ENCODE results near the gene PDE4DIP. TPM values are rescaled to one million over a fixed set of nuclear protein-coding genes. Genes with fewer than 3 reads are reported as not detected.
"Not testable (repeated sequence)": the region's sequence is repeated elsewhere in the genome, so short reads cannot be mapped to it uniquely, and the experiment has no call there.

Gene PDE4DIP
- polyA plus RNA-seq, 4 donors, result 31.9 to 50.8 (median 37.1) TPM

- not testable (repeated sequence) for H3K4me1 ChIP-seq (ENCODE audit: control insufficient read depth in 3 of 3, insufficient read depth in 2 of 3, low read depth in 1 of 3, low read length in 2 of 3); H3K27me3 ChIP-seq (ENCODE audit: control insufficient read depth in 3 of 3, insufficient read depth in 3 of 3, low read length in 3 of 3); FAIRE-seq; H3K27ac ChIP-seq (ENCODE audit: low read depth in 1 of 3, low read length in 2 of 3); H3K9me3 ChIP-seq (ENCODE audit: control insufficient read depth in 2 of 2, insufficient read depth in 1 of 2, low read depth in 1 of 2, low read length in 1 of 2); DNase-seq; H3K4me3 ChIP-seq (ENCODE audit: low read depth in 1 of 3, low read length in 3 of 3); H3K36me3 ChIP-seq (ENCODE audit: control insufficient read depth in 3 of 3, insufficient read depth in 2 of 3, low read depth in 1 of 3, low read length in 3 of 3)
- 69 to 90% (median 80%) methylated on average over 4 of the region's 4 CpGs for WGBS, 3 donors
These were observed 169.3 kb downstream of the PDE4DIP start for GRCh38 chr1:149013513-149013912.

- 75 to 84% (median 83%) methylated on average over 3 of the region's 3 CpGs for WGBS, 3 donors
- H3K27ac ChIP-seq (ENCODE audit: low read depth in 1 of 3, low read length in 2 of 3); FAIRE-seq: not testable (repeated sequence)
These were observed 171.3 kb downstream of the PDE4DIP start for GRCh38 chr1:149015522-149015921.

GRCh38 chr1:149016626-149017025, 172.4 kb downstream of the PDE4DIP start:
- not testable (repeated sequence) for H3K27ac ChIP-seq (ENCODE audit: low read depth in 1 of 3, low read length in 2 of 3); H3K36me3 ChIP-seq (ENCODE audit: control insufficient read depth in 3 of 3, insufficient read depth in 2 of 3, low read depth in 1 of 3, low read length in 3 of 3); DNase-seq; H3K9me3 ChIP-seq (ENCODE audit: control insufficient read depth in 2 of 2, insufficient read depth in 1 of 2, low read depth in 1 of 2, low read length in 1 of 2); H3K27me3 ChIP-seq (ENCODE audit: control insufficient read depth in 3 of 3, insufficient read depth in 3 of 3, low read length in 3 of 3); H3K4me1 ChIP-seq (ENCODE audit: control insufficient read depth in 3 of 3, insufficient read depth in 2 of 3, low read depth in 1 of 3, low read length in 2 of 3); FAIRE-seq; H3K4me3 ChIP-seq (ENCODE audit: low read depth in 1 of 3, low read length in 3 of 3)
- WGBS, 3 donors, result 86 to 100% (median 91%) methylated on average over 2 of the region's 2 CpGs

More at GRCh38 chr1:149015522-149015921, 171.3 kb downstream of the PDE4DIP start:
- not testable (repeated sequence) for H3K4me1 ChIP-seq (ENCODE audit: control insufficient read depth in 3 of 3, insufficient read depth in 2 of 3, low read depth in 1 of 3, low read length in 2 of 3); H3K27me3 ChIP-seq (ENCODE audit: control insufficient read depth in 3 of 3, insufficient read depth in 3 of 3, low read length in 3 of 3); H3K4me3 ChIP-seq (ENCODE audit: low read depth in 1 of 3, low read length in 3 of 3); H3K9me3 ChIP-seq (ENCODE audit: control insufficient read depth in 2 of 2, insufficient read depth in 1 of 2, low read depth in 1 of 2, low read length in 1 of 2); H3K36me3 ChIP-seq (ENCODE audit: control insufficient read depth in 3 of 3, insufficient read depth in 2 of 3, low read depth in 1 of 3, low read length in 3 of 3); DNase-seq

GRCh38 chr1:149018577-149018976, 174.3 kb downstream of the PDE4DIP start:
- not testable (repeated sequence) for FAIRE-seq; H3K27ac ChIP-seq (ENCODE audit: low read depth in 1 of 3, low read length in 2 of 3); DNase-seq; H3K27me3 ChIP-seq (ENCODE audit: control insufficient read depth in 3 of 3, insufficient read depth in 3 of 3, low read length in 3 of 3); H3K4me1 ChIP-seq (ENCODE audit: control insufficient read depth in 3 of 3, insufficient read depth in 2 of 3, low read depth in 1 of 3, low read length in 2 of 3); H3K9me3 ChIP-seq (ENCODE audit: control insufficient read depth in 2 of 2, insufficient read depth in 1 of 2, low read depth in 1 of 2, low read length in 1 of 2); H3K36me3 ChIP-seq (ENCODE audit: control insufficient read depth in 3 of 3, insufficient read depth in 2 of 3, low read depth in 1 of 3, low read length in 3 of 3); H3K4me3 ChIP-seq (ENCODE audit: low read depth in 1 of 3, low read length in 3 of 3)
- 84 to 88% (median 86%) methylated on average over 2 of the region's 3 CpGs for WGBS, 3 donors

GRCh38 chr1:149024327-149024726, 180.1 kb downstream of the PDE4DIP start:
- FAIRE-seq; H3K36me3 ChIP-seq (ENCODE audit: control insufficient read depth in 3 of 3, insufficient read depth in 2 of 3, low read depth in 1 of 3, low read length in 3 of 3); H3K27me3 ChIP-seq (ENCODE audit: control insufficient read depth in 3 of 3, insufficient read depth in 3 of 3, low read length in 3 of 3); H3K9me3 ChIP-seq (ENCODE audit: control insufficient read depth in 2 of 2, insufficient read depth in 1 of 2, low read depth in 1 of 2, low read length in 1 of 2); H3K27ac ChIP-seq (ENCODE audit: low read depth in 1 of 3, low read length in 2 of 3); H3K4me1 ChIP-seq (ENCODE audit: control insufficient read depth in 3 of 3, insufficient read depth in 2 of 3, low read depth in 1 of 3, low read length in 2 of 3); DNase-seq; H3K4me3 ChIP-seq (ENCODE audit: low read depth in 1 of 3, low read length in 3 of 3): not testable (repeated sequence)
- no CpG with 5 or more reads among the region's 3 CpGs for WGBS, 3 donors

- not testable (repeated sequence) for FAIRE-seq; H3K9me3 ChIP-seq (ENCODE audit: control insufficient read depth in 2 of 2, insufficient read depth in 1 of 2, low read depth in 1 of 2, low read length in 1 of 2); H3K4me3 ChIP-seq (ENCODE audit: low read depth in 1 of 3, low read length in 3 of 3); H3K27ac ChIP-seq (ENCODE audit: low read depth in 1 of 3, low read length in 2 of 3); H3K4me1 ChIP-seq (ENCODE audit: control insufficient read depth in 3 of 3, insufficient read depth in 2 of 3, low read depth in 1 of 3, low read length in 2 of 3); H3K36me3 ChIP-seq (ENCODE audit: control insufficient read depth in 3 of 3, insufficient read depth in 2 of 3, low read depth in 1 of 3, low read length in 3 of 3); DNase-seq; H3K27me3 ChIP-seq (ENCODE audit: control insufficient read depth in 3 of 3, insufficient read depth in 3 of 3, low read length in 3 of 3)
- WGBS, 3 donors, result 91 to 100% methylated on average over 1 to 2 of the region's 3 CpGs; no CpG with 5 or more reads in 1 of the 3 donors
These were observed 189.7 kb downstream of the PDE4DIP start for GRCh38 chr1:149033916-149034315.

GRCh38 chr1:149043056-149043455, 198.8 kb downstream of the PDE4DIP start:
- not testable (repeated sequence) for H3K4me1 ChIP-seq (ENCODE audit: control insufficient read depth in 3 of 3, insufficient read depth in 2 of 3, low read depth in 1 of 3, low read length in 2 of 3); H3K9me3 ChIP-seq (ENCODE audit: control insufficient read depth in 2 of 2, insufficient read depth in 1 of 2, low read depth in 1 of 2, low read length in 1 of 2); H3K4me3 ChIP-seq (ENCODE audit: low read depth in 1 of 3, low read length in 3 of 3); DNase-seq; FAIRE-seq; H3K27ac ChIP-seq (ENCODE audit: low read depth in 1 of 3, low read length in 2 of 3); H3K27me3 ChIP-seq (ENCODE audit: control insufficient read depth in 3 of 3, insufficient read depth in 3 of 3, low read length in 3 of 3); H3K36me3 ChIP-seq (ENCODE audit: control insufficient read depth in 3 of 3, insufficient read depth in 2 of 3, low read depth in 1 of 3, low read length in 3 of 3)
- 45 to 65% (median 48%) methylated on average over 2 to 4 of the region's 4 CpGs for WGBS, 3 donors

- FAIRE-seq; H3K27me3 ChIP-seq (ENCODE audit: control insufficient read depth in 3 of 3, insufficient read depth in 3 of 3, low read length in 3 of 3); H3K4me3 ChIP-seq (ENCODE audit: low read depth in 1 of 3, low read length in 3 of 3); H3K4me1 ChIP-seq (ENCODE audit: control insufficient read depth in 3 of 3, insufficient read depth in 2 of 3, low read depth in 1 of 3, low read length in 2 of 3); H3K36me3 ChIP-seq (ENCODE audit: control insufficient read depth in 3 of 3, insufficient read depth in 2 of 3, low read depth in 1 of 3, low read length in 3 of 3); H3K9me3 ChIP-seq (ENCODE audit: control insufficient read depth in 2 of 2, insufficient read depth in 1 of 2, low read depth in 1 of 2, low read length in 1 of 2); DNase-seq; H3K27ac ChIP-seq (ENCODE audit: low read depth in 1 of 3, low read length in 2 of 3): not testable (repeated sequence)
- 78 to 82% (median 79%) methylated on average over 3 of the region's 3 CpGs for WGBS, 3 donors
These were observed 220.4 kb downstream of the PDE4DIP start for GRCh38 chr1:149064611-149065010.

- H3K4me3 ChIP-seq (ENCODE audit: low read depth in 1 of 3, low read length in 3 of 3); FAIRE-seq; H3K4me1 ChIP-seq (ENCODE audit: control insufficient read depth in 3 of 3, insufficient read depth in 2 of 3, low read depth in 1 of 3, low read length in 2 of 3); H3K36me3 ChIP-seq (ENCODE audit: control insufficient read depth in 3 of 3, insufficient read depth in 2 of 3, low read depth in 1 of 3, low read length in 3 of 3); H3K27ac ChIP-seq (ENCODE audit: low read depth in 1 of 3, low read length in 2 of 3); H3K27me3 ChIP-seq (ENCODE audit: control insufficient read depth in 3 of 3, insufficient read depth in 3 of 3, low read length in 3 of 3); H3K9me3 ChIP-seq (ENCODE audit: control insufficient read depth in 2 of 2, insufficient read depth in 1 of 2, low read depth in 1 of 2, low read length in 1 of 2); DNase-seq: not testable (repeated sequence)
- WGBS, 3 donors, result 53 to 72% (median 64%) methylated on average over 4 of the region's 9 CpGs
These were observed 231.4 kb downstream of the PDE4DIP start for GRCh38 chr1:149075505-149076127.
